Measurements from ENCODE around the gene IFT81.

The IFT81 gene

DNA sequence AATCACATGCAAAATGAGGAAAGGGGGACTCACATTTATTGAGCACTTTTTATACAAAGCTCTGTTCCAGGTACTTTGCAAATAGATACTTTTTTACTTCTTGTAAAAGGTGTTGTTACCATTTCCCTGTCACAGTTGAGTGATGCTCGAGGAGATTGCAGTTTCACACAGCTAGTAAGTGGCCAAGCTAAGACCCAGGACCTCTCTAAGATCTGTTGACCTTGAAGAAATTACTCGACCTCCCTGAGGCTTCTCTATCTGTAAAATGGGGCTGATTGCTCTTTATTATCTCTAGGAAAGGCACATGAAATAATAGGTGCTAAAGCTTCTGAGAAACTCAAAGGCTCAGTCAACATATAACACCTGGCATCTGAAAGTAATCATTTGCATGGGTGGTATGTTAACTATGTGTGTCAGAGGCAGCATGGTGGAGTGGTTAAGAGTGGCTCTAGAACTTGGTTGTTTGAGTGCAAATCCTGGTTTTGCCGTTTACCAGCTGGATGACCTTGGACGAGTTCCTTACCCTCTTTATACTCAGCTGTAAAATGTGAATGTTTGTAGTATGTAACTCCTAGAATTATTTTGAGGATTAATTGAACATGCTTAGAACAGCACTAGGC lies 41.5 kb downstream of the IFT81 start:
- DNase-seq, result no peak

DNA sequence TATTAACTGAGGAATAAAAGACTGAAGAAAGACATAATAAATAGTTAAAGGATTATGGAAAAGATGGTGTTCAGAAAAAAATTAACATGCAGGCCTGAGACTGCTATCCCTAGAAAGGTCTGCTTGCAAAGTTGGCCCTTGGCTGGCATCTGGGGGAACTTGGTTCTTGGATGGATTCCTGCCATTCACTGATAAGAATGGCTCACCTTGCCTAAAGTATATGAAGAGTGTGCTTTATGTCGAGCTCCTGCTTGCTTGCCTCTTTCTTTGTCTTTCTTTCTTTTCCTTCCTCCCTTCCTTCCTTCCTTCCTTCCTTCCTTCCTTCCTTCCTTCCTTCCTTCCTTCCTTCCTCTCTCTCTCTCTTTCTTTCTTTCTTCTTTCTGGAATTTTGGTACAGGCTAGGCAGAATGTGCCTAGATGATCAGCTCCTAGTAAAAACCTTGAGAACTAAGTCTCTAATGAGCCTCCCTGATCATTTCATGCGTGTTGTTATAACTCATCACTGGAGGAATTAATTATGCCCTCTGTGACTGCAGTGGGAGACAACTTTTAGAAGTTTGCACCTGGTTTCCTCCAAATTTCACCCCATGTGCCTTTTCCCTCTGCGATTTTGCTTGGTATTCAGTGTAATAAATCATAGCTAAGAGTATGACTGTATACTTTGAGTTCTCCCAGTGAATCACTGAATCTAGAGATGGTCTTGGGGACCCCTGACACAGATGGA lies 44.7 kb downstream of the IFT81 start:
- no peak for DNase-seq

DNA sequence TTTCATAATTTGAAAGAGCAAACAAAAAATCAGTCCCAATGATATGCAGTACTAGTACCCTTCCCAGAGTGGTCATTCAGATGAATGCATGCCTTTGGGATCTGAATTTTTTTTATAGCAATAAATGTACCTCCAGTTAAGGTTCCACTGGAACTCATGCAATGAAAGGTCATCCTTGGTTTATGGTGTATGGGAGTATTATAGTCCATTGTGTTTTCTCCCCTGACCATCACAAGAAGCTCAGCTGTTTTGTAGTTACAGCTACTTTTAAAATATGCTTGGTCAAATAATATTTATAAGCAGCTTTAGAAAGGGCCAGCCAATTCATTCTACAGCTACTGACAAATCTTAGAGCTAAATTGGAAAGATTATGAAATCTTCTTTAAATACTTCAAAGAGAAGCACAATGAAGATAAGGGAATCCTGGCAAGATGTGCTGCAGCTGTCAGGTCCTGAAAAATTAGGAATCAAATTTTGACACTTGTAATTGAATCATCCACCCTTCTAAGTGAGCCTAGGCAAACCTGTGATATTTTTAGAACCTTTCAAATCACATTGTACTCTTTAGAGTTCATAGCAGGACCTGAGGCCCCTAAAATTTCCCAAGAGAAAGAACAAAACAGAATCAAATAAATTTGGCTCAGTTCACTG lies 46.5 kb downstream of the IFT81 start:
- DNase-seq, result no peak

DNA sequence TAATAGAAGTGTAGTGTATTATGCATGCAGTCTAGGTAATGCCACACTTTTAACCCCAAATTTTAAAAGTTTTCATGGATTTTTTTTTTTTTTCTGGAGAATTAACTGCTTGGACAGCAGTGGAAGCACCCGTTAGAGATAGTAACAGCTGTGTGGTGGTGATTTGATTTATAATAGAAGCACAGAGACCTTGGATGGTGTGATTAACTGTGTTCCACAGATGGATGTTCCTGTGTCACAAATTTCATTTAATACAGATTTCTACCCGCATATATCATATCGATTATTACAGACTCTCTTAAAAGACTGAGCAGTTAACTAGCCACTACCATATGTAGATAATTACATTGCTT lies 47.0 kb downstream of the IFT81 start:
- DNase-seq, result no peak

DNA sequence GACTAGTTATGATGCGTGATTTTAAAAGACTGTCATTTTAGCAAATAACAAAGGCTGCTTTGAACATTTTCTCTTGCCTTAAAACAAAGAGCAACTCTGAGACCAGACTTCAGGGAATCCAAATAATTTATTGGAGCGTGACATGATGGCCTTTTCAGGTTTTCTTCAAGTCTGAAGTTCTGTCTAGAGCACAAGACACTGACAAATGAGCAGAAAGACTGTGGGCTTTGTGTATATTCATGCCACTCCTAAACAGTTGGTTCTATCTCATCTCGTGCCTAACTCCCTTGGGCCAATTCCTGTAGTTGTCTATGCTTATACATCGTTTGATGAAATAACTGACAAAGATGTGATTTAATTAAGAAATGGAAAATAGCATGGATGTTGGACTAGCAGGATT lies 47.5 kb downstream of the IFT81 start:
- DNase-seq, result no peak

DNA sequence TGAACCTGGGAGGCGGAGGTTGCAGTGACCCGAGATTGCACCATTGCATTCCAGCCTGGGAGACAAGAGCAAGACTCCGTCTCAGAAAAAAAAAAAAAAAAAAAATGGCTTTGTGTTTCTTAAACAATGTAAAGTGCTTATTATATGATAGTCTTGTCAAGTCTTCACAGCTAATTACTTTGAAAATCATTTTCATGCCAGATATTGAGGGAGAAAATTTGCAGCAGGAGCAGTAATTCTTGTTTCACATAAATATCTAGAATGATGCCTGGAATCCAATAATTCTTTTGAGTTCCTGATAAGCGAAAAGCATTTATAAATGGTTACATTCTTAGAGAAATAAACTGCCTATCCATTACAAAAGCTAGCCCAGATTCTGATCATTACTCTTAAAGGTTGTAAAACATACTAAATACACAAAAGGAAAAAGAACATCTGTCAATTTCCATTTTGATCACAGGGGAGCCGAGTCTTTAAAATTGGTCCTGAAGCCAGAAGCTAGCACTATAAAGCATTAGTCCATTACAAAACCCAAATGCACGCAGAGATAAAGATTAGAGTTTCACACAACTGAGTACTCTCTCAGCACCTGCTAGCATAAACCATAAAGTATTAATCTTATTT lies 50.3 kb downstream of the IFT81 start:
- no peak for DNase-seq

DNA sequence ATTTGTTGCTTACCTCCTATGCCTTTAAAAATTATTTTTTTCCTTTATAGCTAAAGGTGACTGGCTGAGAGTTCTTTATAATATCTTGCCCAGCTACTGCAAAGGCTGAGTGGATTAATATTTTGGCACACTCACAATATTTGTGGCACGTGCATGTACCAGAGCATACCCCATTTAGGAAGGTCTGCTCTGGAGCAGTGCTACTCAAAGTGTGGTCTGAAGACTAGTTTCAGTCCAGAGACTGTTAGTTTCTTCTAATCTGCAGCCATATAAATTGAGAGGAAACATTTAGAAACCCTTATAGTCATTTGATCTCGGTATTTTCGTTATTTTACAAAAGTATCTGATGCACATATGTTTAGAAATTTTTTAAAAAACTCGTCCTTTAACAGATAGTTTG lies 51.0 kb downstream of the IFT81 start:
- no peak for DNase-seq

DNA sequence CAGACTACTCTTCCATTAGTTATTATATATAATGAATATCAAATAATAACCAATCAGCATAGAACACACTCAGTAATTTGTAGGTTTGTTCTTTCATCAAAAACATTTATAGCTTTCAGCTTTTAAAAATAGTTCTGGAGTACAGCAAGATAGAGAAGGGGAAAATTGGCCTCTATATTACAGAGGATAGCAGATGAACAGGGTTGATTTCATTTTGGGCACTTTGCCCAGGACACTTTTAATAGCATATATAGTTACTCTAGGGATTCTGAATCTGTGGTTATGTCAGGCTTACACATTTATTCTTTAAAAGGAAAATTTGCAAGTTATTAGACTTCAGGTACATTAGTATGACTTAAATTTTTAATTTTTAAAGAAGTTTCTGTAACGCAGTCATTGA lies 52.6 kb downstream of the IFT81 start:
- DNase-seq, result no peak

DNA sequence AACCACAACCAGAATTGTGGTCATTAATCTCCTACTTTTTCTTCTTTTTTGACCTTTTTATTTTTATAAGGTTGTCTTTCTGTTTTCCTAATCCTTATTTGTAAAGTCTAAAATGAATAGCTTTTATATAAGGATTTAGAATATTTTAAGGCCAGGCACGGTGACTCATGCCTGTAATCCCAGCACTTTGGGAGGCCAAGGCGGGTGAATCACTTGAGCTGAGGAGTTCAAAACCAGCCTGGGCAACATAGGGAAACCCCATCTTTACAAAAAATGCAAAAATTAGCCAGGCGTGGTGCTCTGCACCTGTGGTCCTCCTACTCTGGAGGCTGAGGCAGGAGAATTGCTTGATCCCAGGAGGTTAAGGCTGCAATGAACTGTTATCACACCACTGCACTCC lies 55.1 kb downstream of the IFT81 start:
- DNase-seq, result no peak

DNA sequence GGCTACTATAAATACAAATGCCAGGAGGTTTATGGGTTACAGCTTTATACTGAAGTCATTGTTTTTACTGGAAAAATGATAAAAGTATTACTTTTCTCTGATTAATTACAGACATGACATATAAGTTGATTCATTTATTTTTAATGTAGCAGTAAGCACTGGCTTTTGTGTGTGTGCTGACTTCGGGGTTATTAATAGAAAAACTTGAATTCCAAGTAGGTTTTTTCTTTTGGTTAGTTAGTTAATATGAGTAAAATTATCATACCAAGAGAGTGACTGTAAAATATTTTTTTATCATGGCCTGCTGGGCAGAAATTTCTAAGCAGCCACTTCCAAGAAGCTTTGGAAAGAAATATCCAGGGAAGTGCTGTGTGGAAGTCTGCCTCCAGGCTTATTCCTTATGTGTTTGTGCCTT lies 56.4 kb downstream of the IFT81 start:
- DNase-seq, result no peak

DNA sequence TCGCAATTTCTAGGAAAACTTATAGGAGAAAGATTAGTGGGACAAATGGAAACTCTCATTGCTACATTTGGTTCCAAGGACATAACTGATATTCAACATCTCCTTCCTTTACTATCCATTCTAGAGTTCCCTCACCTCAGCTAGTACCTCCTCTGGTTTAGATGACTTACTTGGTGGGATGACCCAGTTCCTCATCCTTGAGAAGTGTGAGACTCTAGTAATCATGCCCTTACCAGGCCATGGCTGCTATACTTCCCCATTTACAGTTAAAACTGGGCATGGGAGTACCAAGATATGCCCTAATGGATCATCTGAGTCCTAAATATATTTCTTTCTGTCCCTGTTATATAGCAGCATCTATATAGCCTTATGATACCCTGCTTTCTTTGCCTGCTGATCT lies 58.1 kb downstream of the IFT81 start:
- DNase-seq, result no peak

DNA sequence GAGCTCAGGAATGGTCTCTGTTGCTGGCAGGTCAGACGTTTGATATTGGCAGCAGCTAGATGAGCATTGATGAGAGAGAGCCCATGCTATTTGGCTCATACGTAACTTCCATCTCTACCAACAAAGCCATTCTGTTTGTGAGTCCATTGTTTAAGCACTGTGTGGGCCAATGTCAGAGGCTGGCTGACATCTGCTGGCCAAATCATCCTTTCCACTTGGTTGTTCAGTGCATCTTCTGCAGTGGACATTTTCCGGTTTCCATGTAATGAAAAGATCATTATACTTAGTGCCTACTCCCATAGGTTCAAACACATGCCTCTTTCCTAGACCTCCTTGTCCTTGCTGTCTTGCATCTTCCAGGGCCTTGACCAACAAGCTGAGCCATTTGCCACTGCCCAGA lies 59.2 kb downstream of the IFT81 start:
- no peak for DNase-seq

DNA sequence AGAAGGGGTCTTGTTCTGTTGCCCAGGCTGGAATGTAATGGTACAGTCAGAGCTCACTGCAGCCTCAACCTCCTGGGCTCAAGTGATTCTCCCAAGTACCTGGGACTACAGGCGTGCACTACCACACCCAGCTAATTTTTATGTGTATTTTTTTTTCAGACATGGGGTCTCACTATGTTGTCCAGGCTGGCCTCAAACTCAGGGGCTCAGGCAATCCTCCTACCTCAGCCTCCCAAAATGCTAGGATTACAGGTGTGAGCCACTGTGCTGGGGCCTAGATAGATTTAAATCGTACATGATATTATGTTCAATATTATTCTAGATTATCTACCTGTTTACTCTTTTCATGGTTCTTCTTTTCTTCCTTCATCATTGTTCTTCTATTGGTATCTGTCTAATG lies 61.5 kb downstream of the IFT81 start:
- no peak for DNase-seq

DNA sequence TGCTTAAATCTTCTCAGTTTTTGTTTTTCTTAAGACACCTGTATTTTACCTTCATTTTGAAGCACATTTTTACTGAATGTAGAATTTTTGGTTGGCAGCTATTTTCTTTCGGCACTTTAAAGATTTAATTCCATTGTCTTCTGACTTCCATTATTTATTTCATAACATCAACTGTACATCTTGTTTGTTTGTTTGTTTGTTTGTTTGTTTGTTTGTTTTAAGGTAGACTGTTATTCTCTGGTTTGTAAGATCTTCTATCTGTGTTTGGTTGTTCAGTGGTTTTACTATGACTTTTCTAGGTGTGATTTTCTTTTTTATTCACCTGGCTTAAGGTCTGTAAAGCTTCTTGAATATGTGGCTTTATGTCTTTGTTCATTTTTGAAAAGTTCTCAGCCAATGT lies 61.9 kb downstream of the IFT81 start:
- no peak for DNase-seq

DNA sequence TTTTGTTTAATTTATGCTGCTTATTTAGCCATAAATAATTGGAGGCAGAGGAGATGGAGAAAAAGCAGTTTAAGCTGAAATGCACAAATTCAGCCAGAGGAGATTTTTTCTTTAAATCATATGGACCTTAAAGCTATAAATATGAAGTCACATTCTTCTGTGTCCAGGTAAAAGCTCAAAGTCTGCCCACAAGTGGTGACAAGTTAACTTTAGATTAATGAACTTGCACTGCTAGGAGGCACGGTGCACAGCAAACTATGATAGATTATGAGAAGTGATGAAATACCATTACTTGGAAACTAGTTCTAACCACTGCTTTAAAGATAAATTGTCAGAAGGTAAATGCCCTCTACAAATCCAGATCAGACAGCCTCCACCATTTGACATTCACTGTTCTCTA lies 69.0 kb downstream of the IFT81 start:
- DNase-seq, result no peak

DNA sequence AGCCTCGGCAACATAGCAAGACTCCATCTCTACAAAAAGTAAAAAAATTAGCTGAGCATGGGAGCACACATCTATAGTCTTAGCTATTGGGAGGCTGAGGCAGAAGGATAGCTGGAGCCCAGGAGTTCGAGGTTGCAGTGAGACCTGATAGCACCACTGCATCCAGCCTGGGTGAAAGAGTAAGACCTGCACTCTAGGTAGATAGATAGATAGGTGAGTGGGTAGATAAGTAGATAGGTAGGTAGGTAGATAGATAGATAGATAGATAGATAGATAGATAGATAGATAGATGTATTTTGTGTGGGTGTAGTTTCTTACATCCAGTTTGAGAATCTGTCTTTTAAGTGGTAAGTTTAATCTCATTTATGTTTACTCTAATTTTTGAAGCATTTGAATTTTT lies 72.8 kb downstream of the IFT81 start:
- DNase-seq, result no peak

DNA sequence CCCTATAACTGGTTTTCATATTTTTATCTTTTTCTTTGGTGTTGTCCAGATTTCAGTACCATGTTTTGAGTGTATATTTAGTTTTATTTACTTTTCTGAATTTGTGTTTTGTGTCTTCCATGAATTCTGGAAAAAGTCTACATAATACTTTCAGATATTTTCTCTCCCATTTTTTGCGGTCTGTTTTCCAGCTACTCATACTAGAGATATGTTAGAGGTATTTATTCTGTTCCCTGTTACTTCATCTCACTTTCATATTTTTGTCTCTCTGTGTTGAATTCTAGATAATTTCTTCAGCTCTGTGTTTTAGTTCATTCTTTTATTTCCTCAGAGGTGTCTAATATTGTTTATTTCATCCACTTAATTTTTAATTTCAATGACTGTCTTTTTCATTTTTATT lies 74.2 kb downstream of the IFT81 start:
- no peak for DNase-seq

DNA sequence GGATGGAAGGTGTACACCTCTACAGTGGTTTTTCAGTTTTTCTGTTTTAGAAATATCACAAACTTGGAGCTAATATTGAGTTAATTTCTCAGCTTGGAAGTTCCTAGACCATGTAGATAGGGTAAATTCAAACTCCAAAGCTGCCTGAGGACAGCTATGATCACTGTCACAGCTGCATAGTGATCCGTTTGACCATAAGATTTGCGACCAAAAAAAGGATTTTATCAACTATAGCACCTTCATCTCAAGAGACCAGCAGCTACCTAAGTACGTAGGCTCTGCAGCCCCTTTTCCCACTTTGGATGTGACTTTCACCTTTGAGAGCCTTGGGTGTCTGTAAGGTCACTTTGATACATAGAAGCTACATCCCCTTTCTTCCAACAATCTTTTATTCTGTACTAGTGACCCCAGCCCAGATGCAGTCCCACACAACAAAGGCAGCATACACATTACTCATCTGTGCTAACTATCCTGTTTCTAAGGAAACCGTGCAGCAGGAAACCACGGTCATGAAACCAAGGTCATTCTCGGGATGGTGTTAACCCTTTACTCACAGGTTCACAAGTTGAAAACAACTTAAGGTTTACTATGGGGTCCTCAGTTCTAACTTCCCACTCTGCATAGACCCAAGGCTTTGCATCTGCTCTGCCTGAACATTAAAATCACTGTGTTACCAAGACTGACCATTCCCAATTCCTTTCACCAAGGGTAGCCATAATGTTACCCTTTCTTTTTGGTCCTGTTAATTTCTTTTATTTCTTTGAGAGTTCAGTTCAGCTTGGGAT lies 75.4 kb downstream of the IFT81 start:
- DNase-seq, result no peak

DNA sequence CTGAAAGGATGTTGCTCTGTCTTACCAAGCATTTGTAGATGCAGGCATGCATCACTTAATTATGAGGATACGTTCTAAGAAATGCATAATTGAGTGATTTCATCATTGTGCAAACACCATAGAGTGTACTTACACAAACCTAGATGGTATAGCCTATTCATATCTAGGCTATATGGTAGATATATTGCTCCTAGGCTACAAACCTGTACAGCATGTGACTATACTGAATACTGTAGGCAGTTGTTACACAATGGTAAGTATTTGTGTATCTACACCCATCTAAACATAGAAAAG lies 75.9 kb downstream of the IFT81 start:
- no peak for DNase-seq

DNA sequence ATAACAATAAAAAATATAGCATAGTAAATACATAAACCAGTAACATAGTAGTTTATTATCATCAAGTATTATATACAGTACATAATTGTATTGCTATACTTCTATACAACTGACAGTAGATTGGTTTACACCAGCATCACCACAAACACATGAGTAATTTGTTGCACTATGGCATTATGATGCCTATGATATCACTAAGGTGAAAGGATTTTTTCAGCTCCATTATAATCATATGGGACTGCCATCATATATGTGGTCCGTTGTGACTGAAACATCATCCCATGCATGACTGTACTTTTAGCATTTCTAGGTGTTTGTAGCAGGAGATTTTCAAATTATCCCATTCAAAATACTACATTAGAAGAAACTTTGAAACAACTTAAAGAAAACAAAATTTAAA lies 77.8 kb downstream of the IFT81 start:
- no peak for DNase-seq

DNA sequence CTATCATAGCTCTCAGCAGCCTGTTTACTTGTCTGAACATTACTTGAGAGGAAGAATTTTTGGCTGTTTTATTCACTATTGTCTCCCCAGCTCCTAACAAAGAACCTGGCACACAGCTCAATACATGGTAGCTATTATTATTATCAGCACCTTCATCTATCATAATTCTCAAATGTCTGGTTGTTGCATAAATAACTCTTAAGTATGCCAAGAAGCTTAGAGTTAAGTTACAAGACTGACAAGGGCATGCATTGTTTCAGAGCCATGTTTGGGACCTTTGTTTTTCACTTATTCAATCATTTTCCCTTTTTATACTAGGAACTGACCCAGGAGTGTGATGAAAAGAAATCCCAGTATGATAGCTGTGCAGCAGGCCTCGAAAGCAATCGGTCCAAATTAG lies 79.4 kb downstream of the IFT81 start:
- no peak for DNase-seq

DNA sequence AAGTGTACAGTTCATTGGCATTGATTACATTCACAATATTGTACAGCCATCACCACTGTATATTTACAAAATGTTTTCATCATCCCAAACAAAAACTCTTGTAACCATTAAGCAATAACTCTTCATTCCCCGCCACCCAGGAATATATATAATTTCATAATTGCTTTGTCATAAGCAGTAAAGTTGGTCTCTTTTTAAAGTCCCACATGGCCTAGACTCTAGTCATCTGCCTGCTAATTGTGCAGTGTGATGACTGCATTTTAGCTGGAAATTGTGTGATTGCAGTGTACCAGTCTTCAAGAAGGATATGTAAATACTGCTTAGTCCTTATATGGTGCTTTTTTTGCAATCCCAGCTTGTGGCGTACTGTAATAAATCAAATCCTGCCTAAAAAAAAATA lies 81.8 kb downstream of the IFT81 start:
- DNase-seq, result no peak
